Subcutaneous adipose tissue (tissue), 4 donors: ENCODE results near the gene ADK. TPM values are rescaled to one million over a fixed set of nuclear protein-coding genes. Genes with fewer than 3 reads are reported as not detected.

ENCODE experiments used
- total RNA-seq, 4 donors: library from RNA; depleted of rRNA; stranded (reverse); fragments of >200 nt; gene quantifications; one replicate each; pipeline ENCODE4 v1.1.0, GENCODE V29; 2016
- TF ChIP-seq, protein P1 (sequence below): fragments of 450-650 bp; IDR thresholded peaks from one replicate; pipeline ENCODE4 v1.5.1; 2016; ENCODE audit warnings: low read depth, mild to moderate bottlenecking, control low read depth, antibody characterized with exemption, moderate library complexity

The ADK gene
- total RNA-seq, 4 donors from 2014 or later: 21.7 to 52.2 (median 38.8) TPM

DNA sequence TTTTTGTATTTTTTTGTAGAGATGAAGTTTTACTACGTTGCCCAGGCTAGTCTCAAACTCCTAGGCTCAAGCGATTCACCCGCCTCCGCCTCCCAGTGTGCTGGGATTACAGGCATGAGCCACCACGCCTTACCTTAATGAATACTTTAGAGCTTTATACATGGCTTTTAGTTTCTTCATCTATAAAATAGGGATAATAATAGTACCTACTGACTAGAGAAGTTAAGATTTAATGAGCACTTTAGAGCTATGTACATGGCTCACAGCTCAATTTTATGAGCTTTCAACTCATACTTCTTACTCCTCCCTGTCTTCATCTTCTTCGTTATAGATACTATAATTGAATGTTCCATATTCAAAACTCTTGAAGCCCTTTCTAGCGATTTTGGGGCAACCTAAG is 445.7 kb downstream of the ADK start:
- TF ChIP-seq, protein P1, sequence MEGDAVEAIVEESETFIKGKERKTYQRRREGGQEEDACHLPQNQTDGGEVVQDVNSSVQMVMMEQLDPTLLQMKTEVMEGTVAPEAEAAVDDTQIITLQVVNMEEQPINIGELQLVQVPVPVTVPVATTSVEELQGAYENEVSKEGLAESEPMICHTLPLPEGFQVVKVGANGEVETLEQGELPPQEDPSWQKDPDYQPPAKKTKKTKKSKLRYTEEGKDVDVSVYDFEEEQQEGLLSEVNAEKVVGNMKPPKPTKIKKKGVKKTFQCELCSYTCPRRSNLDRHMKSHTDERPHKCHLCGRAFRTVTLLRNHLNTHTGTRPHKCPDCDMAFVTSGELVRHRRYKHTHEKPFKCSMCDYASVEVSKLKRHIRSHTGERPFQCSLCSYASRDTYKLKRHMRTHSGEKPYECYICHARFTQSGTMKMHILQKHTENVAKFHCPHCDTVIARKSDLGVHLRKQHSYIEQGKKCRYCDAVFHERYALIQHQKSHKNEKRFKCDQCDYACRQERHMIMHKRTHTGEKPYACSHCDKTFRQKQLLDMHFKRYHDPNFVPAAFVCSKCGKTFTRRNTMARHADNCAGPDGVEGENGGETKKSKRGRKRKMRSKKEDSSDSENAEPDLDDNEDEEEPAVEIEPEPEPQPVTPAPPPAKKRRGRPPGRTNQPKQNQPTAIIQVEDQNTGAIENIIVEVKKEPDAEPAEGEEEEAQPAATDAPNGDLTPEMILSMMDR: no peak

DNA sequence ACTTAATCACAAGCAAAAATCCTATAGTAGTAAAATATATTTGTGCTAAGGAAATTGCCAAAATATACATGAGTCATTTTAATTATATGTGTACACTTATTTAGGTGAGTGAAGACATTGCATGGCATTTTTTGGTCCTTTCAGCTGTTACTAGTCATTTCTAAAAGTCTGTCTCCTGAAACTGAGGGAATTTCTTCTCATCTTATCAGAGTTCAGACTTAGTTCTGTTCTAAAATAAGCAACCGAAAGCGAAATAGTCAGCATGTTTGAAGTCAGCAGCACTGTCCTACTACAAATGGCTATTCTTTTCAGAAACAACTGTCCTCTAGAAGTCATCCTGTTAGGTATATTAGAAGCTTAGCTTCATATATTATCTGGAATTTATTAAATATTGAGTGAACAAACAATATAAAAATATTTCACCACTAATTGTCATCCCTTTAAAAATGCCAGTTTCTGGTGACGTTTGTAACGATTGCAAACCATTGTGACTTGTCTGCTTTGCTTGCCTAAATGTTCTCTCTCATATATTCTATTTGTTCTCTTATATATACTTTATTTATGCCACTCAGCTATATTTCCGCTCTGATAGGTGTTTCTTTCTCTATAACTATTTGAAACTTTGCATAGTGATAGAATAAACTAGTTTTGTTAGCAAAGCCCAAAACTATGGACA is 448.0 kb downstream of the ADK start:
- TF ChIP-seq, protein P1: no peak

DNA sequence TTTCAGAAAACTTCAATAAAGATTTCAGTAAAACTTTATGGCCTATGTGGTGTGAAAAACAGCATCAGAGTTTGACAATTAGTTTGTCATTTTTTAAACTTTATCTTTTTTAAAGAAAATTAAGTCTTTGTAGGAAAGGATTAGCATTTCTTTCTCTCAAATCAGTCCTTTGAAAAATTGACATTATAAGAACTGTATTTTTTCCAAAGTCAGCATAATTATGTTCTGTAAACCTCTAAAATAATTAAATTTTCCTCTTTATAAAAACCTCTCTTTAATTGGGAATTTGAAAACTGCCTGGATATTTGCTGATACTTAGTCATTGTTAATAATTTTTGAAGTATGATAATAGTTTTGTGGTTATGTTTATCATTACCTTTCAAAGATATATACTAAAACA is 448.7 kb downstream of the ADK start:
- TF ChIP-seq, protein P1: no peak

DNA sequence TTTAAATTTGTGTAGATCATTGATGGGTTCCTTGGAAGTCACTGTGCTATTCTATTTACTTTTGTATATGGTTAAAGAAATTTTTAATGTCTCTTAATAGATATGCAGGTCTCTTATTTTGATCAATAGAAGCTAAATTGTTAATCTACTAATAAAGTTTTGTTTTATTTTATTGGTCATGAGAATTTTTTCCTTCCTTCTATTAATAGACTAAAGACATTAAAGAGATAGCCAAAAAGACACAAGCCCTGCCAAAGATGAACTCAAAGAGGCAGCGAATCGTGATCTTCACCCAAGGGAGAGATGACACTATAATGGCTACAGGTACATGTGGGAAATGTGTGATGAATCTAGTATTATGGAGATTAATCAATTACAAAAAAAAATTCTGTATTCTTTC is 449.1 kb downstream of the ADK start:
- TF ChIP-seq, protein P1: no peak

DNA sequence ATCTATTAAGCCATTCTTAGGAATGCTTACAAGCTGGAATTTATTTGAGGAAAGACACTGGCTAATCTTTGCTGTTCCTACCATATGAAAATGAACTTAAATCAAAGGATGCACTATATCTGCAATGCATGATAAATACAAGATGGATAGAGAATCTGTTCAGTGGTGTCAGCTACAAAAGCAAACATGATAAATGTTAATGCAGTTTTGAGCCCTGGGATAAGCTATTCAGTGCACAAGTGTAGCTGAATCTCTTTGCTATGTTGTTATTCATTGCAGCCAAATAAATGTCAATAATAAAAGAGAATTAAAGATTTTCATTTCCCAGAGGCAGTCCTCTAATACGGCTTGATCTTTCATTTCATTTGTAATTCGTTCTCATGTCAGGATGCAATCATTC is 451.6 kb downstream of the ADK start:
- TF ChIP-seq, protein P1: no peak

DNA sequence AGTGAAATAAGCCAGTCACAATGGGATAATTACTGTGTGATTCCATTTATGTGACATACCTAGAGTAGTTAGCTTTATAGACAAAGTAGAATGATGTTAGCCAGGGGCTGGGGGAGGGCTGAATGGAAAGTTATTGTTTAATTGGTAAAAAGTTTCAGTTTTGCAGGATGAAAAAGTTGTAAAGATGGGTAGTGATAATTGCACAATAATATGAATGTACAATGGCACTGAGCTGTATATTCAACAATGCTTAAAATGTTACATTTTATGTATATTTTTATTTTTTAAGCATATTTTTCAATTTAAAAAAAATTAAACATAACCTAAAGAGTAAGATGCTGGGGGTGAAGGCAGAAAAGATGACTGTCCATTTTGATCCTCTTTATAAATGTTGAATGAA is 459.3 kb downstream of the ADK start:
- TF ChIP-seq, protein P1: no peak

DNA sequence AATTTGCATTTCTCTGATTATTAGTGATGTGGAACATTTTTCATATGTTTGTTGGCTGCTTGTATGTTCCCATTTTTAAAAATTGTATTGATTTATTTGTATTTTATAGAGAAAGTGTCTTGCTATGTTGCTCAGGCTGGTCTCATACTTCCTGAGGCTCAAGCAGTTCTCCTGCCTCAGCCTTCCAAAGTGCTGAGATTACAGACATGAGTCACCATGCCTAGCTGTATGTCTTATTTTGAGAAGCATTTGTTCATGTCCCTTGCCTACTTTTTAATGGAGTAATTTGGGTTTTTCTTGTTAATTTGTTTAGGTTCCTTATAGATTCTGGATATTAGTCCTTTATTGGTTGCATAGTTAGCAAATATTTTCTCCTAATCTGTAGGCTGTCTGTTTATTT is 461.2 kb downstream of the ADK start:
- TF ChIP-seq, protein P1: no peak
